ENCODE measurements around the gene IARS1. TPM values are rescaled to one million over a fixed set of nuclear protein-coding genes. Genes with fewer than 3 reads are reported as not detected.

The IARS1 gene
- 227 and 241 TPM in 2 replicates for total RNA-seq

DNA sequence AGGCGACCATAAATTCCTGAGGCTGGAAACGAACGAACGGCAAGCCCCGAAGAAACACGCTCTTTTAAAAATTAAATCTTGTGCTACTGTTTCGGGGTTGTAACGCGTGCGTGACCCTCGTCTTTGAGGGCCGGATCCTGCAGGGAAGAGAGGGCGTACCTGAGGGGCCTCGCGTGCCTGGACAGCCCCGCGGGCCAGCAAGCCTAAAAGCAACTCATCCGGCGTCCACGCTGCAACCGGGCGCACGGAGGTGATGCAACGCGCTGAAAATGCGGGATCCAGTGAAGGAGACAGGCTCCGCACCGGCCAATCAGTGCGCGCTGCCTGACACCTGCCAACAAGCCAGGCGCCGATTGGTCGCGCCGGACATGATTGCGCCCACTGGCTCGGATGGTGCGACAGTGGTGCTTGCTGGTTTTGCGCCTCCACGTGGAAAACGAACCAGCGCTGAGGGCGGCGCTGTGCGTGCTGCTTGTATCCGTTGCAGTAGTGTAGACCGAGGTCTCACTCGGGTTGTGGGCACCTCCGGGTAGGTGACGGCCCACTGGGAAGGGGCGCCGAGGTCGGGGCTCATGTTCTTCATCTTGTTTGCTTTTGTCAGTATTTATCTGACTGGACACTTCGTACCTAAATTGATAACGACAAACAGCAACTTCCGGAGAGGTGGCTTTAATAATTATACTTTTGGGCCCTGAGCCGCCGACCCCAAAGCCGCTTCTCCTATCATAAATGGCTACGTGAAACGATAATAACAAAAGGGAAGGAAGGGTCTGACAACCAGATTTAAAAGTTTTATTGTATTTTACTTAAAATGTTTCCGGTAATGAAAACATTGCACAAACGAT, at the start of gene IARS1:
Gene IARS1 (minus strand): TSS at position 246 of the 845 bp plus-strand sequence. CDS start 4,278 bp downstream, outside the sequence.
- peak; percentile 92 for DNase-seq (ENCODE audit: low read depth, low spot score)

DNA sequence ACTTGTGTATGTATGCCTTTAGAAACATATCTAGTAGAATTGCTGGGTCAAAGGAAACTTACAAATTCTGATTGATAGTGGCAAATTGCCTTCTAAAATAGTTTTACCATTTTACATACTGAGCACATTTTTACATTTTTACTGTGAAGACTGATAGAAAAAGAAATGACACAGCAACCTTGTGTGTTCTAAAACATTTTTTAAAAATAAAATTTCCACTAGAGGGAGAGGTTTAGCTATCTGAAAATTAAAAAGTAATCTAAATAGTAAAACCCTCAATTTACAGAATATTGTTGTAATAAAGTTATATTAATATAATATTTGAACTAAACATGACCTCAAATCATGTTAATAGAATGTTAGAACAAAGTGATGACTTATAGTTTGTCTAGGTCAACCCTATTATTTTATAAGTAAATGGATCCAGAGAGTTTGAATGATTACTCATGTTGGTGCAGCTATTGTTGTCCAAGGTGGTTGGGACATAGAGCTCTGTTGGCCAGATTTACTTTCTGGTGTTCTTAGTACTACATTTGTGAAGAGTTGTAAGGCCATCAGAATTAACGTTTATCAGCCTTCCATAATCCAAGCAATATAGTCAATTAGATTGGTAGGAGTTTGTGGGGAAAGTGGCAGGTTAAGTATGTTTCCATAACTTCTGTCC, 49.5 kb upstream of the IARS1 start:
- DNase-seq (ENCODE audit: low read depth, low spot score): no peak

GRCh38 chr9:92341578-92341977, 48.1 kb upstream of the IARS1 start:
- DNase-seq (ENCODE audit: low read depth, low spot score): no peak

- no peak for DNase-seq (ENCODE audit: low read depth, low spot score)
Measured at GRCh38 chr9:92333282-92333634, 39.8 kb upstream of the IARS1 start.

GRCh38 chr9:92332577-92333281, 39.2 kb upstream of the IARS1 start:
- no peak for DNase-seq (ENCODE audit: low read depth, low spot score)

- no peak for DNase-seq (ENCODE audit: low read depth, low spot score)
Measured at GRCh38 chr9:92328225-92328624, 34.7 kb upstream of the IARS1 start.

- no peak for DNase-seq (ENCODE audit: low read depth, low spot score)
Measured at GRCh38 chr9:92327283-92327850, 33.9 kb upstream of the IARS1 start.

GRCh38 chr9:92325991-92326500, 32.5 kb upstream of the IARS1 start:
- DNase-seq (ENCODE audit: low read depth, low spot score): no peak

DNA sequence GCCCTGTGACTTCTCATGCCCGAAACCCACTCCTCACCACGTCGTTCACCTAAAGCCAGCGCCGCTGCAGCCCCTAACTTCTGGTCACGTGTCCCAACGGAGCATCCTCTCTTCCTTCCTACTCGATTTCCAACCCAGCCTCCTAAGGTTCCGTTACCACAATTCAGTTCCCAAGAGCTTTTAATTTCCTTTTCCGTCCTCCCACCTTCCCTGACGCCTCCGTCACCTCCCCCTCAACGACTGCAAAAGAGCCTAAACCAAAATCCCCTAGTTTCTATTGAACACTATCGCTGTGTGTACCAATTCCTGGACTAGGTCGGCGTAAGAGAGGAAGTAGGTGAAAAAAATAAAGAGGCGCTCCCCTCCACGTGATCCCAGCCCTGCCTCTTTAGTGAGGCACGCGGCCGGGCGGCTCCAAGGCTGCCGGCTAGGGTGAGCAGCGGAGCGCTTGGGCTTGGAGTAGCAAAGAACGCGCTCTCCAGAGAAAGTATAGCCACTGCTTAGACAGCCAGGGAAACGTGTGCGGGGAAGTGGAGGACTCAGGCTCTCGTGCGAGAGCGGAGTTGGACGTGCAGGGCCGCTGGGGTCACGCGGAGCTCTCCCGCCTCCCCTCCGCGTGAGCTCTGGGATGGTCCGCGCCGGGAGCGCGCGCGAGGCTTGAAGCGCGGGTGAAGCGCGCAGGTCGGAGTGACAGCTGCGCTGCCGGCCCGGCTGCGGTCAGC, 31.9 kb upstream of the IARS1 start, which contains the start of the genes CENPP and NOL8:
Gene CENPP (plus strand): TSS at position 685 of the 722 bp plus-strand sequence.
Gene NOL8 (minus strand): TSS at position 82 of the 722 bp plus-strand sequence. CDS start 1,189 bp downstream, outside the sequence.
- DNase-seq (ENCODE audit: low read depth, low spot score): peak; percentile 66

GRCh38 chr9:92324889-92325268, 31.4 kb upstream of the IARS1 start:
- no peak for DNase-seq (ENCODE audit: low read depth, low spot score)

GRCh38 chr9:92324431-92324830, 30.9 kb upstream of the IARS1 start:
- no peak for DNase-seq (ENCODE audit: low read depth, low spot score)

DNA sequence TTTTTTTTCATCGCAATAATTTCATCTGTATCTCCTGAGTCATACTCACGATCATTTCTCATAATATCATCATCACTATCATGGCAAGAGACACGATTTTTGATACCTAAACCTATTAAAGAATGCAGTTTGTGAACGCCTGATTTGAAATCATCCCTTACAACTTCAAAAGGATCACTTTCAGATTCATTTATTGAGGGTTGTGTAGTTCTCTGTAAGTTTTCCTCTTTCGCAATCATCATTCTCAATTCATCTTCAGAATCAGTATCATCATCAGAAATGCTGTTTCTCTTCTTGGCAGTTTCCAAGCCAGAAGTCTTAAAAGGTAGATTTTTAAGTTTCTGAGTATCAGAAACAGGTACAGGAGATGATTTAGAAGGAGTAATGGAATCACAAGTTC, 22.0 kb upstream of the IARS1 start:
- no peak for DNase-seq (ENCODE audit: low read depth, low spot score)

DNA sequence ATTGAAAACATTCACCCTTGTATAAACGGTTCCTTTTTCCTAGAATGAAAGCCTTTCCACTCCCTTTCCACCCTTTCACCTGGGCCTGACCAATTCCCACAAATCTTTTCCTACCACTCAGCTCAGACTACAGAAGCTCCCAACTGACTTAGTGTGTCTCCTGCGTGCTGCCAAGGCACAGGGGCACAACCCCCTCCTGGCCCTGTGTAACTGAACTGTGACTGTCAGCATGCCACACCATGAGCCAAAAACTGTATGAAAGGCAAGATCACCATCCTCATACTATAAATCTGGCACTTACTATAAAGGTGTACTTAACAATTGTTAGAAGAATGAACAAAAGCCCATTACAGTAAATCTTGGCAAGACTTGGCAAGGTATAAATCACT, 20.1 kb upstream of the IARS1 start:
- no peak for DNase-seq (ENCODE audit: low read depth, low spot score)

GRCh38 chr9:92312887-92313623, 19.6 kb upstream of the IARS1 start:
- no peak for DNase-seq (ENCODE audit: low read depth, low spot score)

GRCh38 chr9:92310562-92310961, 17.1 kb upstream of the IARS1 start:
- DNase-seq (ENCODE audit: low read depth, low spot score): no peak

- DNase-seq (ENCODE audit: low read depth, low spot score): no peak
Measured at GRCh38 chr9:92308893-92309292, 15.4 kb upstream of the IARS1 start.

DNA sequence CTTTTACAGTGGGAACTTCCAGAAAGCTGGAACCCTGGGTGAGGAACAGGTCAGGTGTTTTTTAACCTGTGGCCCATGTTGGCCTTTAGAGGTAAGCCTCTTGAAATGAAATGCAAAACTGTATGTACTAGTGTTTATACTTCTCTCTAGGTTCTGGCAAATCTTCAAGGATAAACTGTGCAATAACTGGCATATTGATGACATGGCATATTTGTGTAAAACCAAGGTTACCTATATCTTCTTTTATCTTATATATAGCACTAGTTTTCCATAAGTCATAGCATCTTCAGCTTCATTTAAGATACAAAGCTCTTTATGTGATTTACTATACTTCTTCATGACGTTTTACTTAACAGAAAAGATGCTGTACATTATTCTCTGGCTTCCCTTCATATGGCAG, 7.4 kb upstream of the IARS1 start:
- DNase-seq (ENCODE audit: low read depth, low spot score): no peak

- no peak for DNase-seq (ENCODE audit: low read depth, low spot score)
Measured at GRCh38 chr9:92299116-92299515, 5.6 kb upstream of the IARS1 start.

DNA sequence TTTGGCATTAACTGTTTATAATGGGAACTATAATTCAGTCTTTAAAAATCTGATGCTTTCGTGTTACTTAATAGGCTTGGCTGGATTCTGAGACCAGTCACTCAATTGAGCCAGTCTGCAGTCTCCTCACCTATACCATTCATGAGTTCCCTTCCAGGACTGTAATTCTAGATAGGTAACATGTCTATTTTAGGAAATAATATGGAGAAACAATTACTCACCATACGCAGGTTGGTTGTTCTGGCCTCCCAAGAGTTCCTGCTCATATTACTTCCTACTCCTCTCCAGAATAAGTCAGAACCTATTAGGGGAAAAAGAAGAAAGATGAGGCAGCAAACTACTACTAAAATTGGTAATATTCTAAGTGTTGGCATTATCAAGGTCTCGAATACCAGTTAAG, 4.5 kb upstream of the IARS1 start:
- no peak for DNase-seq (ENCODE audit: low read depth, low spot score)

GRCh38 chr9:92297611-92298010, 4.1 kb upstream of the IARS1 start:
- no peak for DNase-seq (ENCODE audit: low read depth, low spot score)
